GM19351 (cell line): ENCODE results near the gene GJA5.

Source experiments
- ATAC-seq: cut with Tn5 transposase; IDR thresholded peaks from one replicate; pipeline ENCODE4 v1.9.1; 2021; ENCODE audit warnings: mild to moderate bottlenecking, moderate library complexity; ENCODE audit not compliant: unreplicated experiment

Gene GJA5

GRCh38 chr1:147768101-147768500, 7.7 kb upstream of the GJA5 start:
- no peak for ATAC-seq

DNA sequence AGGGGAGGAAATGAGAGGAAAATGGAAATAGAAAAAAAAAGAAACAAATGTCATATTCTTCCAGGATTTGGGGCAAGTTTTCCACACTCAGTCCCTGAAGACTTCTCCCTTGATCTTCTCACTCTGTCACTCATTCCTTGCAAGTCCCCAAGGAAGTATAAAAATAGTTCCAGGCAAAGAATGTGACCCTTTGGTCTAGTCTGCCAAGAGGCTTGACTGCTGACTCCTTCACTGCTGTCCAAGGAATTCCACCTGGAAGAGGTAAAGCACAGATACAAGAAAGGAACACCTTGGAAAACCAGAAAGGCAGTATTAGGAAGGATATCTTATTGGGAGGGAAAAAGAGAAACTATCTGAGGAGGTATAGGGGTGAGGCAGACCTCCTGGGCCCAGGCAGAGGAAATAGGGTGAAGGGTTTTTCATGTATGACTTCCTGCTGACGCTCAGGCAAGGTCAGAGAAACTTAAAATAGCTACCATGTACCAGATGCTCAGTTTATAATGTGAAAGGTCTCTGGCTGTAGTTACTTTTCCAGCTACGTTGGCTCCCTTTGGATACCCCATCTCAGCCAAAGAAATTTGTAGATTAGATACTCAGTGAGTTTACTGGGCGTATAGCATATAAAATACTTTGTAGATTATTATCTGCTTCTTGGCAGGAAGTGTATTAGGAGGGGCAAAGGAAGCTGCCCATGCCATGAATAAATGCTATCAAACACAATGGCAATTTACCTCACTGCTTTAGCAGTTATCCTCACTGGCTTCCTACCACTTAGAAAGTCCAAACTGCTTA, 2.0 kb upstream of the GJA5 start:
- no peak for ATAC-seq

DNA sequence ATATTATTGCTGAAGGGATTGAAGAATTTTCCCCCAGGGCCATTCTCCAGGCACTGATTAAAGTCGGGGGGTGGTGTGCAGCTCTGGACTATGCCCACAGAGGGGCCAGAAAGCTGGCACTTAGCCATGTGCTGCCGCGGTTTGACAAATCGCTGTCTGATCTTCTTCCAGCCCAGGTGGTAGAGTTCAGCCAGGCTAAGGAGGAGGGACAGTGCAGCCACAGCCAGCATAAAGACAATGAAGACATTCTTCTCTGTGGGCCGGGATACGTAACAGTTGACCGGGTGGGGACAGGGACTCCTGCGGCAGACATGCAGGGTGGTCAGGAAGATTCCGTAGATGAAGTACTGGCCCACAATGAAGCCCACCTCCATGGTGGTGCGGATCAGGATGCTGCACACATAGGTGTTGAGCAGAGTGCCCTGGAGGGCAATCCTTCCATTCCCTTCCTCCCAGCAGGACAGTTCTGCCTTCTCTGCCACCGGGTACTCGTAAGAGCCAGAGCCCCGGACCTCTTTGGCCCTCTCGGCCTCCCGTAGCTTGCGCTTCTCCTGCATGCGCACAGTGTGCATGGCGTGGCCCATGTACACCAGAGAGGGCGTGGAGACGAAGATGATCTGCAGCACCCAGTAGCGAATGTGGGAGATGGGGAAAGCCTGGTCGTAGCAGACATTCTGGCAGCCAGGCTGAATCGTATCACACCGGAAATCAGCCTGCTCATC, 1.9 kb downstream of the GJA5 start:
- ATAC-seq: no peak

DNA sequence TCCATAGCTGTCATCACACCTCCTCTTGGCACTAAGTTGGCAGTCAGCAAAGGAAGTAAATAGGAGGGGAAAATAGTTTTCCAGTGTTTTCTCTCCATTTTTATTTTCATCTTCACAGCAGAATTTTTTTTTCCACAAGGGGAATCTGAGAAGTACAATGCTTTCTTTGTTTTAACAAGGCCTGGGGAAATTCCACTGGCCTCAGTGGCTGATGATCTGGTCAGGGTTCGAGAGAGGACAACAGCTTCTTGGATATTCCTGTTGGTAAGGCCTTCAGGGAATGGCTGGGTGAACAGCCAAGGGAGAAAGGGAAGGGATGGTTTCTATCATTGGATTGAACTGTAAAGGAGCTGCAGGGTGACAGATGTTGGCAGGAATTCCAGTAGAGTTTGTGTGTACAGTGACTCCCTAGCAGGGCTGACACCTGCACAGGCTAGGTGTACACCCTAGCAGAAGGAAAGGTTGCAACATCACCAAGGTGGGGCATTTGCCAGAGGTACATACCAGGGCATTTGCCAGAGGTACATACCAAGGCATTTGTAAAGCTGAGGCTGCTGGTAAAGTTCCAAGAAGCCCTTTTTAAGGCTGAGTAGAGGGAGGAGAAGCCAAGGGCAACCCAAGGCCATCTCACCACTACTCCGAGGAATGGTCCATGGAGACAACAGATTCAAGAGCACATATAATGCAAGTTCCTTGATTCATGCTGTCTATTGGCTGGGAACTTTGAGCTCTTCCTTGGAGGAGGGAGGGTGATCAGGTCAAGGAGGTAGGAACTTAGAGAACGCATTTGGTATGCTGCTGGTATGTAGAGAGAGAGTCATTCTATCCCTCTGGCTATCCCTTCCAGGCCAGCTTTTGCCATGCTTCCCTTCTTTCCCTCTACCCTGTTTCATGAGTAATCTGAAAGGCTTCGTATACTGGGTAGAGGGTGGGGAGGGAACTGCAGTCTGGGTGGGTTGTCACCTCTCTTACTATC, 3.1 kb downstream of the GJA5 start:
- no peak for ATAC-seq

- ATAC-seq: no peak
These were observed 4.1 kb downstream of the GJA5 start for GRCh38 chr1:147756341-147756740.

DNA sequence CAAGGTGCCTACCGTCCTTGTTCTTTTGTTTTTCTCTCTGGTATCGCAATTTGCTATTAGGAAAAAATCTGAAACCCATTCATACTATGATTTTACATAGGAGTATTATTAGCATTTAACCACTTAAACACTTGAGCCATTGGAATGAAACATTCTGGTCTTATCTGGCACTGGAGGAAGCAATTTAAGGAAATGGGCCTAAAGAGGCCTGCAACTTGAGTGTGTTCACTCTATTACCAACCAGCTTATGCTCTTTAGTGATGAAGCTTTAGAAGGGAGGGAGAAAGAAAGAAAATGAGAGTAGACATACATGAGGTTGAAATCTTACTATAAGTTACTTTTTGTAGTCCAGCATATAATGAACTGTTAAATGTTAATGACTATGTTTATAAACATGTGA, 5.7 kb downstream of the GJA5 start:
- no peak for ATAC-seq

GRCh38 chr1:147753081-147753480, 7.3 kb downstream of the GJA5 start:
- ATAC-seq: no peak

GRCh38 chr1:147752511-147752910, 7.9 kb downstream of the GJA5 start:
- no peak for ATAC-seq

DNA sequence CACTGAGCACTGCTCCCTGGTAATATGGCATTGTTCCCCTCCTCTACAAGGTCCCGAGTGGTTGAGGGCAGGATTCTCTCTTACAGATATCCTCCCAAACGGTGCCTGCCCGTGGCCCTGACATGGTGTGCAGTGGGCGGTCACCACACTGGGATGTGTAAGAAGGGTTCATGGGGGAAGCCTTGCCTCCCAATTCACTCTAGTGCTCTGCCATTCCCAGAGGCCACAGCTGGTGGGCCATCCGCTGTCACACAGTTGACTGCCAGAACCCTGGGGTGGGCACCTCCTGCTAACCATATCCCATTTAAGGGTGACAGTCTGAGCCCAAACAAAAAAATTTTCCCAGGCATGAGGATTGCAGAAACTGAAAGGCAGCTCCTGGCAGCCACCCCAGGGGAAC, 9.1 kb downstream of the GJA5 start:
- no peak for ATAC-seq

GRCh38 chr1:147750618-147751217, 9.7 kb downstream of the GJA5 start:
- no peak for ATAC-seq

DNA sequence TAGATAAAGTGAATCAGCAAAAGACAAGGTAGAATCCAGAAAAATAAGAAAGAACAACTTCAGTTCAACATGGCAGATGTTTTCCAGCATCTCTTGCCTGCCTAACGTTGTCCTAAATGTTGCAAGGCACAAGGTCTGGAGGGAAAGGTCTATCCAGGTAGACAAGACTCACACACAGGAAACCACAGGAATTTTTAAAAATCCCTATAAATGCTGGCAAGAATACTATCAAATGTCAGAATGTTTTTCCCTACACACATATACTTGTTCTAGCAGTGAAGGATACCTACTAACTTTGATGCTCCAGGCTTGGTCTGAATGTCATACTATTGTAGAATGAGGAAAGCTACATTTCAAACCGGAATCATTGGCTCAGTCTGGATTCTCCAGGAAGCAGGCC, 10.6 kb downstream of the GJA5 start:
- no peak for ATAC-seq

DNA sequence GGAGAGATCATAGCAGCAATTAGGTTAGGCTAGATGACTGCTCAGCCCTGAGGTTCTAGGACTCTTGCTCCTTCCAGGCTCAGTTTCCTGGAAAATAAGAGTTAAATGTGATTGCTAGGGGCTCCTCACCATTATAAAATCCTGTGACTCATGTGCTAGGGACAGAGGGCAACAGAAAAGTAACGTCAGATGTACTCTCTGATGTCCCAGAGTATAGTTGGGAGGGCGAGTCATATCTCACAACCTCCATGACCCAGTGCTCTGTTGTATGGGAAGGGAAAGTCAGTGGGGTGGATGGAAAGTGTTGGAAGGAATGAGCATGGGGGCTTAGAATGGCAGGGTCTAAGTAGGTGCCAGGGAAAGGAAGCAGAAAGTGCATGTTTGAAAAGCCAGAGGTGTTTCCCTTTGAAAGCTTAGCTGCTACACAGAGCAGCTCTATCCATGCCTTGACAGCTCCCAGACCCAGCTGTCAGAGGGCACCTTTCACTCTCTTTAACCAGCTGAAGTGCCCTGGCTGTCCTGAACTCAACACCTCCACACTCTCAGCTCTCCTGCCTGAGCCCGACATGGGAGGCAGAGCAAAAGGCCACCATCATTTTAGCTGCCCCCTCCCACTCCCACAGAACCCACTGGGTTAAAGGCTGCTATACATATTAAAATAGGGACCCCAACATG, 11.6 kb downstream of the GJA5 start:
- ATAC-seq: no peak

DNA sequence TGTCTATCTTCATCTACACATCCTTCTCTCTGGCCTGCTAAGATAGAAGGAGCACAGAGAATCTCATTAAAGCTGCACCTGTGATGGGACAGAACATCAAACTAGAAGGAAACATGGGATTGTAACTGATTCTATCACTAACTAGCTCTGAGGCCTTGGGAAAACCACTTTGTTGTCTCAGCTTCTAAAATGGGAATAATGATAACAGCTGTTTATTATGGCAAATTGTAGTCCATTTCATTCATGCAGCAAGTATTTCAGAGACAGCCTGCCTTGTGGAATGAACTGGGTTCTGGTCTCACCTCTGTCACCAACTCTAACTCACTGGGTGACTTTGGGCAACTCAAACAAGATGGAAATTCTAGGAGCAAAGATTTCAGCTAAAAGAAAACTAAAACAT, 12.4 kb downstream of the GJA5 start:
- no peak for ATAC-seq

DNA sequence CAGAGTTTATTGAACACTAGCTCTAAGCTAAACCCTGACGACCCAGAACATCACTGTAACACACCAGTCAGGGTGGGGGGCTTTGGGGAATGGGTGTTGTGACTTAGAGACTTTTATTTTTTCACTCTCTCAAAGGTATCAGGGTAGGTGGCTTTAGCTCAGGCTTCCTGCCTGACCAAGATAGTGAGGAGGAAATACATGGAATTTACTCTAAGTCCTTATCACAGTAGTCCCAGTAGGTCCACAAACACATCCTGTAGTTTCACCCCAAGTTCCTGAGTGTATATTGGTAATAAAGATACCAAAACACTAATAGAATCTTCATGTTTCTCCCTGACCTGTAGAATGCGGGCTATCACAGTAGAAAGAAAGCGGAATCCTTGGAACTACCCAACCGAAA, 15.1 kb downstream of the GJA5 start:
- ATAC-seq: no peak

DNA sequence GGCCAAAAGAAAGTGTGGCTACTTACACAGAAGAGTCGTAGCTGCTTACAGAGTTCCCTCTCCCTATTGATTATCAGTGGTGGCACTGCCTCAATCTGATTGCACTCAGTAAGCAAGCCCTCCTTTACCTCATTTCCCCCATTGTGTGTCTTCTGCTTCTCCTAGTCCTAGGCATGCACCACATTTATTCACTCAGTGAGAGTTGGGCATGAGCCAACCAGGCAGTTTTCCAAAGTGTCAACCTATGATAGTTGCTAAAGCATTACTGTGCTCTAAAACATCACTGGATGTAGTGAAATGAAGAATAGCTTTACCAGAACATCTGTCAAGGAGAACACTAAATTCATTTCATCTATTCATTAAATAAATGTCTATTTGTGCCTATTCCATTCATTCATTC, 19.3 kb downstream of the GJA5 start:
- ATAC-seq: no peak

- ATAC-seq: no peak
These were observed 20.0 kb downstream of the GJA5 start for GRCh38 chr1:147740391-147740790.

DNA sequence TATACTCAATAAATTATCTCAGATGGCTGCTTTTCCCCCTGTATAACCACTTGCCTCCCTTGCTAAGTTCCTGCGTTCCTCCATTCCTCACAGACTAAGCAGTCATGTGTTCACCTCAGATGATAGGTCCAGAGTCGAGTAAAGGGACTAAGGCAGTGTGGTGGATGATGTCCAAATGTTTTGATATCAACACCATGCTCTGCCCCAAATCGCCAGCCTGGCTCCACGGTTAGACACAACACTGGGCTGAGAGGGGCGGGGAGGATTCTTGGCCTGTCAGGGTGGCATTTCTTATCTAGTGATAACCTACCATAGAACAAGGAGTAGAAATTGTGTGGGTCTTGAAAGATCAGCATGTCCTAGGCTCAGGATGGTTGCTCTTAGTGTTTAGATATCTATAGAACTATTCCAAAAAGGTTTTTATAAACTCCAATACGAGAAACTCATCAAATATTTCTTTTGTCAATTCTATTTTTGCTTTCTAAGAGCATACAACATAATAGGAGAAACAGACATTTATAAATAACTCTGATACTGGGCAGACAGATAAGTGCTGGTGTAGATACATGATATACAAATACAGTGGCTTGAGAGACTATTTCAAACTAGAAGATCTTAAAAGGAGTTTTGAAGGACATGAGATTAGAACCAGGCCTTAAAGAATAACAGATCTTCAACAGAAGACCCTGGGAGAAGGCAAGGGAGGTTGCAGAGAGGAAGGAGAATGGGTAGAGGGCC, 21.5 kb downstream of the GJA5 start:
- no peak for ATAC-seq

GRCh38 chr1:147738129-147738528, 22.3 kb downstream of the GJA5 start:
- no peak for ATAC-seq

DNA sequence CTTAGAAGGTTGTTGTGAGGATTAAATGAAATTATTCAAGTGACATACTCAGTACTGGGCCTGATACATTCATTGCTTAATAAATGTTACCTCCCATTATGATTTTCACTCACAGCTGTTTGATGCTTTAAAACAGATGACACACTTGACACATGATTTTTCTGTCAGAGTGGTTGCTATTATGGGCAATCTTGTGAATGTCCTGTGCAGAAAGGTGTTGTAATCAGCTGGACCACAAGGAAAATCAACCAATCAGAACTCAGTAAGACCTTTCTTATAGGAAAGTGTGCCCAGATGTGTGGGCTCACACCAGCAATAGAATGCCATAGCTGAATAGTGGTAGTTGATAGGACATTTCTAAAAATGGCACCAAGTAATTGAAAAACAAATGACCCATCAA, 23.5 kb downstream of the GJA5 start:
- no peak for ATAC-seq

DNA sequence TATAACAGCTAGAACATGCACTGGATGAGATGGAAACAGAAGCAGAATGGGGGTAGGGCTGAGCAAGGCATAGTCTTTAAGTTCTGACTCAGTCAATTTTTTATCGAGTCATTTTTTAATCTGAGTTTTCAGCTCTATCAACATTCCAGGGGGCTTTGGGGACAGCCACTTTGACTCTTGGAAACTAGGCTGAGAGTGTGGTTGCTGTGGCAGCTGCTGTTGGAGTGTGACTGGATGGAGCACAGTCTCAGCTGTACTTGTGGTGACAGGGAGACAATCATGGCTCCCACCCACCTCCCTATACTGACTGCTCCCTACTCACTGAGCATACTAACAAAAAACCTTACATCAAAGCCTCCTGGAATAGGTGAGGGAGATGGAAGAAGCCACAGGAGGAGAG, 25.0 kb downstream of the GJA5 start:
- no peak for ATAC-seq
